B cell (primary cell): ENCODE measurements around the gene SLC15A2. TPM values are rescaled to one million over a fixed set of nuclear protein-coding genes. Genes with fewer than 3 reads are reported as not detected.

Experiments
- ATAC-seq: fragments of 200-7000 bp; cut with Tn5 transposase; one replicate; pipeline ENCODE4 v1.10.0; 2021; ENCODE audit warnings: low read depth, mild to moderate bottlenecking, moderate number of reproducible peaks, moderate library complexity
- CTCF ChIA-PET: fragments of 350-600 bp; sonication (Branson Sonifier 250); formaldehyde crosslinking; loops from one replicate; lab custom pipeline; 2021; ENCODE audit warnings: antibody characterized with exemption, inconsistent platforms; lab: Charles Lee
- POLR2A ChIA-PET: fragments of 350-600 bp; sonication (Branson Sonifier 250); formaldehyde crosslinking; loops from one replicate; lab custom pipeline; 2021; ENCODE audit warnings: antibody characterized with exemption; lab: Charles Lee
- DNase-seq: peaks from one replicate; pipeline ENCODE4 v3.0.0; 2013
- H2AFZ ChIP-seq: 2 replicates; pipeline ENCODE4 v1.6.1; 2012; ENCODE audit warnings: mild to moderate bottlenecking, low read depth, low read length; ENCODE audit not compliant: insufficient read depth, poor library complexity, severe bottlenecking
- H3K27ac ChIP-seq, 2 donors: 1 replicate in 1 of 2; 2 replicates in 1 of 2; pipeline ENCODE4 v1.5.1; 2012 to 2013; ENCODE audit warnings: low read length in 2 of 2, mild to moderate bottlenecking in 2 of 2, moderate library complexity in 1 of 2
- H3K27me3 ChIP-seq, 4 experiments: fragments of 200-600 bp in 1 of 4; sonication (generic) in 1 of 4; replicated peaks in 1 of 4; 1 replicate in 2 of 4; 2 replicates in 2 of 4; pipeline versions ENCODE4 v1.6.1 to v1.7.0; 2013 to 2016; ENCODE audit warnings: low read length in 3 of 4, mild to moderate bottlenecking in 2 of 4, mixed read lengths in 1 of 4, moderate library complexity in 1 of 4; ENCODE audit not compliant: insufficient read depth in 4 of 4, control insufficient read depth in 3 of 4; ENCODE audit errors: control extremely low read depth in 1 of 4
- H3K36me3 ChIP-seq, 2 experiments: replicated peaks in 1 of 2; 1 replicate in 1 of 2; 2 replicates in 1 of 2; pipeline versions ENCODE4 v1.6.1 to v1.7.1; 2013; ENCODE audit warnings: low read length in 1 of 2; ENCODE audit not compliant: insufficient read depth in 2 of 2, control insufficient read depth in 1 of 2; ENCODE audit errors: control extremely low read depth in 1 of 2, extremely low read depth in 1 of 2
- H3K4me1 ChIP-seq, 2 donors: fragments of 200-600 bp in 1 of 2; sonication (generic) in 1 of 2; 1 replicate in 1 of 2; 2 replicates in 1 of 2; pipeline versions ENCODE4 v1.5.1 to v1.6.1; 2013 to 2017; ENCODE audit warnings: low read length in 2 of 2; ENCODE audit not compliant: control insufficient read depth in 2 of 2, insufficient read depth in 2 of 2
- H3K4me2 ChIP-seq: replicated peaks from 2 replicates; pipeline ENCODE3; 2012; ENCODE audit warnings: mild to moderate bottlenecking, low read depth, low read length; ENCODE audit not compliant: poor library complexity, severe bottlenecking
- H3K4me3 ChIP-seq, 5 experiments: fragments of 200-600 bp in 1 of 5; sonication (generic) in 1 of 5; 1 replicate in 3 of 5; 2 replicates in 2 of 5; pipeline versions ENCODE4 v1.5.1 to v1.7.0; 2011 to 2016; ENCODE audit warnings: low read length in 4 of 5, mild to moderate bottlenecking in 4 of 5, low read depth in 2 of 5, control low read depth in 1 of 5, moderate library complexity in 1 of 5; ENCODE audit not compliant: insufficient read depth in 1 of 5; ENCODE audit errors: control extremely low read depth in 1 of 5, extremely low read depth in 1 of 5
- H3K79me2 ChIP-seq: fragments of 200-600 bp; sonication (generic); one replicate; pipeline ENCODE4 v1.6.0; 2016; ENCODE audit warnings: low read length; ENCODE audit not compliant: control insufficient read depth, insufficient read depth
- H3K9ac ChIP-seq: fragments of 200-600 bp; sonication (generic); 2 replicates; pipeline ENCODE4 v1.6.1; 2017; ENCODE audit warnings: mild to moderate bottlenecking, low read length, moderate library complexity
- H3K9me3 ChIP-seq, 3 donors: one replicate each; pipeline versions ENCODE4 v1.6.1 to v1.7.1; 2013; ENCODE audit warnings: low read length in 2 of 3; ENCODE audit not compliant: control insufficient read depth in 2 of 3, insufficient read depth in 1 of 3; ENCODE audit errors: control extremely low read depth in 1 of 3
- H4K20me1 ChIP-seq: 2 replicates; pipeline ENCODE4 v1.6.0; 2012; ENCODE audit warnings: mild to moderate bottlenecking, low read length; ENCODE audit not compliant: insufficient read depth, control insufficient read depth, poor library complexity, severe bottlenecking
- H3K27ac Mint-ChIP-seq: one replicate; pipeline ENCODE4 v1.8.0; 2021; ENCODE audit warnings: mixed read lengths
- H3K27me3 Mint-ChIP-seq: one replicate; pipeline ENCODE4 v1.8.0; 2021; ENCODE audit warnings: mixed read lengths
- H3K4me1 Mint-ChIP-seq: one replicate; pipeline ENCODE4 v1.8.0; 2021; ENCODE audit warnings: mixed read lengths
- H3K4me3 Mint-ChIP-seq: one replicate; pipeline ENCODE4 v1.8.0; 2021; ENCODE audit warnings: mixed read lengths
- H3K9me3 Mint-ChIP-seq: one replicate; pipeline ENCODE4 v1.8.0; 2022; ENCODE audit warnings: mixed read lengths; ENCODE audit not compliant: insufficient read depth
- CTCF ChIP-seq: fragments of 200-600 bp; IDR thresholded peaks from one replicate; pipeline ENCODE4 v1.8.0; 2022; ENCODE audit warnings: antibody characterized with exemption, mild to moderate bottlenecking
- EZH2 ChIP-seq: IDR thresholded peaks from 2 replicates; pipeline ENCODE4 v1.6.1; 2012; ENCODE audit warnings: borderline replicate concordance, low read depth, mild to moderate bottlenecking, moderate library complexity, low read length; ENCODE audit not compliant: insufficient read depth, poor library complexity, severe bottlenecking
- WGBS: methylation state at CpG from one replicate; pipeline ENCODE4 v1.1.5; 2013; ENCODE audit warnings: missing lambda C conversion rate; ENCODE audit not compliant: insufficient coverage; 5-methylcytosine and 5-hydroxymethylcytosine counted together
- intact Hi-C: fragments of 100-400 bp; cut with micrococcal nuclease; formaldehyde crosslinking; loops from one replicate; pipeline ENCODE4 v1.10.0; 2022
- polyA plus RNA-seq: library from polyadenylated mRNA; depleted of rRNA; stranded (reverse); fragments of >200 nt; gene quantifications from 2 replicates; pipeline ENCODE4 v1.2.3, GENCODE V29; 2012
- total RNA-seq, 2 donors: library from RNA; stranded (reverse); fragments of 120-200 nt in 1 of 2; gene quantifications; 1 replicate in 1 of 2; 2 replicates in 1 of 2; pipeline versions ENCODE4 v1.2.3 to v1.2.4, GENCODE V29; 2013 to 2022

Gene SLC15A2
- total and polyA plus RNA-seq, 2 donors (not counting 1 experiment from before 2014, with no cell fraction given): 13.1 to 16.9 TPM

DNA sequence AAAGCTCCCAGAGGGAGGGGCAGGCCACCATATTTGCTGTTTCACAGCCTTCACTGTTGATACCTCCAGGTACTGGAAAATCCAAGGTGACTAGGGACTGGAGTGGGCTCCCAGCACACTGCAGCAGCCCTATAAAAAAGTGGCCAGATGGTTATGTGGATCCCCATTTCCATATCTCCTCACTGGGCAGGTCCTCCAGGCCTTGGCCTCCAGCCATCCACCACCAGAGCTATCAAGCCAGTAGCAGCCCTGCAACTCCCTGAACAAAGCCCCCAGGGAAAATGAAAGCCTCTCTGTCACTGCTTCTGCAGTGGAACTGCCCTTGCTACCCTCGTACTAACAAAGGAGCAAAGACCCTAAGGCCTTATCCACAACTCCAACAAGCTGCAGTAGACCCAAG lies 69.4 kb downstream of the SLC15A2 start:
- Histone ChIP-seq H3K36me3 (no peaks in the 10 kb centered on the region), H3K27me3 (no peaks in the 10 kb centered on the region), H3K27ac (no peak overlapping the region), H4K20me1 (no peaks in the 10 kb centered on the region), H3K9ac (no peak overlapping the region), H3K9me3 (peaks cover 0 to 23% (median 8%) of the 10 kb centered on the region in 3 donors), H3K4me1 (no peaks in the 10 kb centered on the region), H3K4me3 (no peak overlapping the region), H3K79me2 (no peaks in the 10 kb centered on the region), H2AFZ (no peak overlapping the region), H3K4me2 (no peak overlapping the region)
- Mint-ChIP-seq H3K9me3 (peaks cover 9% of the 10 kb centered on the region), H3K27me3 (no peaks in the 10 kb centered on the region), H3K27ac (no peak overlapping the region), H3K4me1 (no peaks in the 10 kb centered on the region), H3K4me3 (no peak overlapping the region)
- DNase-seq: no peak
- ChIA-PET CTCF (no interaction called here), POLR2A (no interaction called here)
- no peak for ATAC-seq
- 100% methylated on average over 1 of the region's 1 CpG for WGBS
- TF ChIP-seq EZH2 (no peak), CTCF (no peak)
- intact Hi-C loops: no loop called here

DNA sequence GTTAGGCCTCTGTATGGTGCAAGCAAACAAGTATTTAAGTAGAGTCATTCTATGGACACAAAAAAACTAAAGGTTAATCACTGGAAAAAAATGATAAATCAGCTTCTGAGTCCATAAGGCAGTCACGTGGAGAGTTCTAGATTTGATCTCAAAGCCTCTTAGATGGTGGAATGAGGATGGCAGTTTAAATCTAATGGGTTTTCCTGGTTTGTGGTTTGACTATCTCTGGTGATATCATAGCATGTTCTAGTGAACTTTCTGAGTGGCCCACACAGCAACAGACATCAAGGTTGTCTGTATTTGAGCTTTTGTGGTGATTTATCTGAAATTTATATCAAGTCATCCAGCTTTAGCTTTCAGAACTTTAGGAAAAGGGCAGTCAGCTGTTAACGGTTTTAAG lies 75.4 kb downstream of the SLC15A2 start:
- Mint-ChIP-seq H3K27ac (no peak overlapping the region), H3K27me3 (no peaks in the 10 kb centered on the region), H3K4me1 (peaks cover 10% of the 10 kb centered on the region), H3K4me3 (no peak overlapping the region), H3K9me3 (peaks cover 5% of the 10 kb centered on the region)
- Histone ChIP-seq H2AFZ (no peak overlapping the region), H3K4me1 (no peaks in the 10 kb centered on the region), H3K4me3 (no peak overlapping the region), H3K79me2 (no peaks in the 10 kb centered on the region), H3K36me3 (peaks cover 0 to 4% of the 10 kb centered on the region in 2 experiments), H3K9me3 (peaks cover 0 to 4% (median 3%) of the 10 kb centered on the region in 3 donors), H3K4me2 (no peak overlapping the region), H4K20me1 (no peaks in the 10 kb centered on the region), H3K27me3 (no peaks in the 10 kb centered on the region), H3K9ac (no peak overlapping the region), H3K27ac (no peak overlapping the region)
- ChIA-PET POLR2A (no interaction called here), CTCF (interaction anchor here (1.5 kb wide), 1 partner anchor 26 kb away, joined by 3 read pairs; no protein-coding TSS in a partner anchor)
- 100% methylated on average over 2 of the region's 2 CpGs for WGBS
- no peak for DNase-seq
- no peak for TF ChIP-seq EZH2
- no peak for TF ChIP-seq CTCF
- ATAC-seq: no peak
- intact Hi-C loops: no loop called here
